Choroid plexus epithelial cell (primary cell): ENCODE measurements around the gene GOLGA7B.
A peak's percentile ranks its signal among the peaks of the same experiment; 100 is the strongest.

Source experiments
- DNase-seq: peaks from one replicate; pipeline ENCODE4 v3.0.0-alpha.2; 2010; ENCODE audit warnings: low read depth
- H3K4me3 ChIP-seq: 2 replicates; pipeline ENCODE4 v1.5.1; 2011; ENCODE audit warnings: low read depth, mild to moderate bottlenecking, control low read depth, low read length, moderate library complexity
- TF ChIP-seq, protein P1 (sequence below): conservative IDR thresholded peaks from 2 replicates; pipeline ENCODE4 v1.5.1; 2011; ENCODE audit warnings: low read depth, mild to moderate bottlenecking, control low read depth, inconsistent platforms, low read length, moderate library complexity

Gene GOLGA7B

DNA sequence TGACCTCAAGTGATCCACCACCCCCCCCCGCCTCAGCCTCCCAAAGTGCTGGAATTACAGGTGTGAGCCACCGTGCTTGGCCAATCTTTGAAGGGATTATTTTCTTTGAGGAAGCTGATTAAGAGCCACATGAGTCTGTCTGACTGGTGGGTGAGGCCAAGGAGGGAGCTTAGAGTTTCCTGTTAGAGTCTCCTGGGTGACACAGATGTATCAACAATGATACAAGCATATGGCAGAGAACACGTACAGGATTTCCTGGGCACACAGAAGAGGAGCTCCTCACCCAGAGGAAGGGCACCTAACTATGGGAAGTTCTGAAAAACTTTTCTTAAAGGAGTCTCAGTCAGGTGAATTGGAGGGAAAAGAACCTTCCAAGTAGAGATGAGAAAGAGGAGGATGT is 69.4 kb downstream of the GOLGA7B start:
- DNase-seq, result peak; percentile 3
- TF ChIP-seq, protein P1, sequence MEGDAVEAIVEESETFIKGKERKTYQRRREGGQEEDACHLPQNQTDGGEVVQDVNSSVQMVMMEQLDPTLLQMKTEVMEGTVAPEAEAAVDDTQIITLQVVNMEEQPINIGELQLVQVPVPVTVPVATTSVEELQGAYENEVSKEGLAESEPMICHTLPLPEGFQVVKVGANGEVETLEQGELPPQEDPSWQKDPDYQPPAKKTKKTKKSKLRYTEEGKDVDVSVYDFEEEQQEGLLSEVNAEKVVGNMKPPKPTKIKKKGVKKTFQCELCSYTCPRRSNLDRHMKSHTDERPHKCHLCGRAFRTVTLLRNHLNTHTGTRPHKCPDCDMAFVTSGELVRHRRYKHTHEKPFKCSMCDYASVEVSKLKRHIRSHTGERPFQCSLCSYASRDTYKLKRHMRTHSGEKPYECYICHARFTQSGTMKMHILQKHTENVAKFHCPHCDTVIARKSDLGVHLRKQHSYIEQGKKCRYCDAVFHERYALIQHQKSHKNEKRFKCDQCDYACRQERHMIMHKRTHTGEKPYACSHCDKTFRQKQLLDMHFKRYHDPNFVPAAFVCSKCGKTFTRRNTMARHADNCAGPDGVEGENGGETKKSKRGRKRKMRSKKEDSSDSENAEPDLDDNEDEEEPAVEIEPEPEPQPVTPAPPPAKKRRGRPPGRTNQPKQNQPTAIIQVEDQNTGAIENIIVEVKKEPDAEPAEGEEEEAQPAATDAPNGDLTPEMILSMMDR, result no peak
- H3K4me3 ChIP-seq, result no peak overlapping the region

DNA sequence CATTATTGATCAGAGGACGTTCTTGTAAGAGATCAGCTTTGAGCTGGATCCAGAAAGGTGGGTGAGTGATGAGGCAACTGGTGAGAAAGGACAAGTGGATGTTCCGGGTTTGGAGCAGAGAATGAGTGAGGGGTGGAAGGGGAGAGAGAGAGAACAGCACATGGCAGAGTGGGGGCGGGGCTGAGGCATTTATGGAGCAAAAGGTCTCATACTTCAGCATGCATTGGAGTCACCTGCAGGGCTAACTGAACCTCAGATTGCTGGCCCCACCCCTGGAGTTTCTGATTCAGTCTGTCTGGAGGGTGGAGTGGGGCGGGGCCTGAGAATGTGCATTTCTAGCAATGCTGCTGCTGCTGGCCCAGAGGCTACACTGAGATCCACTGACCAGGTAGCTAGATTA is 71.2 kb downstream of the GOLGA7B start:
- DNase-seq, result no peak
- TF ChIP-seq, protein P1, result no peak
- no peak overlapping the region for H3K4me3 ChIP-seq
